ENCODE data around the gene ANKIB1. TPM values are rescaled to one million over a fixed set of nuclear protein-coding genes. Genes with fewer than 3 reads are reported as not detected.
A peak's percentile ranks its signal among the peaks of the same experiment; 100 is the strongest.

Gene ANKIB1
- total RNA-seq, 2 experiments from 2014 or later: 25.3 to 42.3 TPM

DNA sequence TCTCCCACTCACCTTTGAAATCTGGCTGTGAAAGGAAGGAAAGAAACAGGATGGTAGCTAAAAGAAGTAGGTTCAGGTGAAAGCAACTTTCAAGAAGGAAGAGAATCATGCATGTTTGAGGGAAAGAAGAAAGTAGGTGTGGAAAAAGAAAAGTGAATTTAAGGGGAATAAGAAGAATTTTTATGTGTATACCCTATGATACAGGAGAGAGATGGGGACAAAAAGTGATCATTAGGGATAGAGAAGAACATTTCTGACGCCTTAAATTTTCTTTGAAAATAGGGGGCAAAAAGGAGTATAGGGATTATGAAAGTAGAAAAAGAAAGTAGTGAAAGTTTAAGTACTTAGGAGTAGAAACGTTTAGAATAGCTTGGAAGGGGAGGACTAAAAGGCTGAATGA, 15.2 kb upstream of the ANKIB1 start:
- ChIA-PET CTCF (ENCODE audit: unreplicated experiment) (no interaction called here), POLR2A (interaction anchor here (0.6 to 1.0 kb wide), 5 partner anchors 12 to 194 kb away, joined by 3 to 5 read pairs (median 4); no protein-coding TSS in a partner anchor)
- no peak for DNase-seq (ENCODE audit: low spot score)
- H3K9me3 ChIP-seq (ENCODE audit: low read length): no peaks in the 10 kb centered on the region
- H3K4me2 ChIP-seq (ENCODE audit: low read length): no peak overlapping the region
- no peaks in the 10 kb centered on the region for H3K79me2 ChIP-seq (ENCODE audit: insufficient read depth, low read depth, low read length)
- peaks cover 87% of the 10 kb centered on the region for H3K36me3 ChIP-seq (ENCODE audit: insufficient read depth, low read length)
- BruUV-seq (replicated peaks): no TSS peak
- H3K9me2 ChIP-seq (ENCODE audit: insufficient read depth, low read length): no peaks in the 10 kb centered on the region
- no peak overlapping the region for H3K4me3 ChIP-seq (ENCODE audit: low read depth, low read length, poor library complexity, severe bottlenecking)
- TF ChIP-seq, protein P1, sequence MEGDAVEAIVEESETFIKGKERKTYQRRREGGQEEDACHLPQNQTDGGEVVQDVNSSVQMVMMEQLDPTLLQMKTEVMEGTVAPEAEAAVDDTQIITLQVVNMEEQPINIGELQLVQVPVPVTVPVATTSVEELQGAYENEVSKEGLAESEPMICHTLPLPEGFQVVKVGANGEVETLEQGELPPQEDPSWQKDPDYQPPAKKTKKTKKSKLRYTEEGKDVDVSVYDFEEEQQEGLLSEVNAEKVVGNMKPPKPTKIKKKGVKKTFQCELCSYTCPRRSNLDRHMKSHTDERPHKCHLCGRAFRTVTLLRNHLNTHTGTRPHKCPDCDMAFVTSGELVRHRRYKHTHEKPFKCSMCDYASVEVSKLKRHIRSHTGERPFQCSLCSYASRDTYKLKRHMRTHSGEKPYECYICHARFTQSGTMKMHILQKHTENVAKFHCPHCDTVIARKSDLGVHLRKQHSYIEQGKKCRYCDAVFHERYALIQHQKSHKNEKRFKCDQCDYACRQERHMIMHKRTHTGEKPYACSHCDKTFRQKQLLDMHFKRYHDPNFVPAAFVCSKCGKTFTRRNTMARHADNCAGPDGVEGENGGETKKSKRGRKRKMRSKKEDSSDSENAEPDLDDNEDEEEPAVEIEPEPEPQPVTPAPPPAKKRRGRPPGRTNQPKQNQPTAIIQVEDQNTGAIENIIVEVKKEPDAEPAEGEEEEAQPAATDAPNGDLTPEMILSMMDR (conservative IDR thresholded peaks at IDR 0.05; ENCODE audit: low read length): no peak
- TF ChIP-seq EZH2phosphoT487 (IDR thresholded peaks at IDR 0.05; ENCODE audit: borderline replicate concordance, low read depth, low read length): no peak
- no peak overlapping the region for H3K27ac ChIP-seq (ENCODE audit: low read depth, low read length, poor library complexity, severe bottlenecking)
- no peaks in the 10 kb centered on the region for H3K4me1 ChIP-seq (ENCODE audit: insufficient read depth, low read length, poor library complexity, severe bottlenecking)
- no peak overlapping the region for H2AFZ ChIP-seq (ENCODE audit: low read length)
- intact Hi-C loops (cut with micrococcal nuclease; ENCODE audit: unreplicated experiment): no loop called here
- H4K20me1 ChIP-seq (ENCODE audit: insufficient read depth, low read length): no peaks in the 10 kb centered on the region

DNA sequence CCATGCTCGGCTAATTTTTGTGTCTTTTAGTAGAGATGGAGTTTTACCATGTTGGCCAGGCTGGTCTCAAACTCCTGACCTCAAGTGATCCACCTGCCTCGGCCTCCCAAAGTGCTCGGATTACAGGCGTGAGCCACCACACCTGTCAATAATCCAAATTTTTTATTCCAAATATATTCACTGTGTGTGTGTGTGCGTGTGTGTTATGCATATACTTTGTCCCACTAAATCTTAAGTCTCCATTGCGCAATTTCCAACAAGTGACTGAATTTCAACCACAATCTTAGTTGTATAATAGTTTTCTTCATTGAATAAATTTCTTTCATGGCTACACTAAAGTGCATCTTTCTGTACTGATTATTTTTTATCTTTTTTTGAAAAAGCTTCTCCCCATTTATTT, 2.8 kb upstream of the ANKIB1 start:
- peaks cover 51% of the 10 kb centered on the region for H3K36me3 ChIP-seq (ENCODE audit: insufficient read depth, low read length)
- no peaks in the 10 kb centered on the region for H3K9me2 ChIP-seq (ENCODE audit: insufficient read depth, low read length)
- H3K4me3 ChIP-seq (ENCODE audit: low read depth, low read length, poor library complexity, severe bottlenecking): no peak overlapping the region
- H4K20me1 ChIP-seq (ENCODE audit: insufficient read depth, low read length): peaks cover 10% of the 10 kb centered on the region; the same call in 1 of the 2 replicates
- intact Hi-C loops (cut with micrococcal nuclease; ENCODE audit: unreplicated experiment): loop anchor here (10.0 kb wide), 3 partner anchors 298 to 1518 kb away; partner anchors contain the start of genes AKAP9 and CDK6
- H3K79me2 ChIP-seq (ENCODE audit: insufficient read depth, low read depth, low read length): peaks cover 53% of the 10 kb centered on the region
- TF ChIP-seq EZH2phosphoT487 (IDR thresholded peaks at IDR 0.05; ENCODE audit: borderline replicate concordance, low read depth, low read length): no peak
- TF ChIP-seq, protein P1 (conservative IDR thresholded peaks at IDR 0.05; ENCODE audit: low read length): no peak
- H3K9me3 ChIP-seq (ENCODE audit: low read length): no peaks in the 10 kb centered on the region
- H2AFZ ChIP-seq (ENCODE audit: low read length): no peak overlapping the region
- POLR2A ChIA-PET: interaction anchor here (0.6 to 1.3 kb wide), 5 partner anchors 13 to 335 kb away, joined by 3 to 5 read pairs (median 3); no protein-coding TSS in a partner anchor
- H3K4me1 ChIP-seq (ENCODE audit: insufficient read depth, low read length, poor library complexity, severe bottlenecking): peaks cover 17% of the 10 kb centered on the region
- CTCF ChIA-PET (ENCODE audit: unreplicated experiment): no interaction called here
- no peak for DNase-seq (ENCODE audit: low spot score)
- 0 out of 2 replicates have a peak overlapping the region, but pooled peaks have one; percentile 32 for H3K4me2 ChIP-seq (ENCODE audit: low read length)
- no peak overlapping the region for H3K27ac ChIP-seq (ENCODE audit: low read depth, low read length, poor library complexity, severe bottlenecking)
- no TSS peak for BruUV-seq (replicated peaks)

DNA sequence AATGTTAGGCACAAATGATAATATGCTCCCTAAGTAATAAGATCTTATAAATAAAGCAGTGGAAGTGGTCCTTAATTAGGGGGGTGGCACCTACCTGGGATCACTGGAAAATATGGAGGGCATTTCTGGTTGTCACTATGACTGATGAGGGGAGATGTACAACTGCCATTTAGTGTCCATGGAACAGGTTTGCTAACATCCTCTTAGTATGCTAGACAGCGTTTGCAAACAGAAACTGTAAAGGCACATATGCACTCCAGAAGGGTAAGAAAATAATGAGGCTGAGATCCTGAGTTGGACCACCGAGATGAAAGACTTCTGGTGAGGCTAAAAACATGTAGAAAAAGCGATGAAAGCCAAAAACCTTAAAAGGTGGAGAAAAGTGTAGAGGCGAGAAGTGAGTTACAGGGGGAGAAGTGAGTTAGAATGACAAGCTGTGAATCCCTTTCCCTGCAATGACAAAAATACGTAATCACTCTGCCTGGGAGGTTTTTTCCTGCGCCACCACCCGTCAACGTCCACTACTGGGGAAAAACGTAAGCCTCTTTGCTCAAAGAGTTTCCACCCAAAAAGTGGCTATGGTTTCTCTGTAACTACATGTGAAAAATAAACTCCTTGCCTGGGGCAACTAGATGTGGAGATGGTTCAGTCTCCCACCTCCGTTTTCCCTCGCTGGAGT, 827 bp upstream of the ANKIB1 start:
- Histone ChIP-seq H3K27ac (ENCODE audit: low read depth, low read length, poor library complexity, severe bottlenecking) (peak overlapping the region; percentile 76), H3K4me3 (ENCODE audit: low read depth, low read length, poor library complexity, severe bottlenecking) (peak overlapping the region; percentile 89), H3K79me2 (ENCODE audit: insufficient read depth, low read depth, low read length) (peaks cover 72% of the 10 kb centered on the region), H3K9me2 (ENCODE audit: insufficient read depth, low read length) (no peaks in the 10 kb centered on the region), H2AFZ (ENCODE audit: low read length) (peak overlapping the region; percentile 55), H3K9me3 (ENCODE audit: low read length) (no peaks in the 10 kb centered on the region), H3K4me1 (ENCODE audit: insufficient read depth, low read length, poor library complexity, severe bottlenecking) (peaks cover 23% of the 10 kb centered on the region), H4K20me1 (ENCODE audit: insufficient read depth, low read length) (peaks cover 15% of the 10 kb centered on the region; the same call in 1 of the 2 replicates), H3K4me2 (ENCODE audit: low read length) (peak overlapping the region; percentile 91), H3K36me3 (ENCODE audit: insufficient read depth, low read length) (peaks cover 43% of the 10 kb centered on the region)
- intact Hi-C loops (cut with micrococcal nuclease; ENCODE audit: unreplicated experiment): loop anchor here (2.0 to 10.0 kb wide), 5 partner anchors 110 to 1520 kb away; partner anchors contain the start of genes AKAP9, CDK6, CYP51A1 and GATAD1
- BruUV-seq (replicated peaks): no TSS peak
- DNase-seq (ENCODE audit: low spot score): peak; percentile 31
- ChIA-PET POLR2A (interaction anchor here (0.6 to 1.6 kb wide), 11 partner anchors 12 to 367 kb away, joined by 3 to 5 read pairs (median 3); no protein-coding TSS in a partner anchor), CTCF (ENCODE audit: unreplicated experiment) (no interaction called here)
- TF ChIP-seq EZH2phosphoT487 (IDR thresholded peaks at IDR 0.05; ENCODE audit: borderline replicate concordance, low read depth, low read length): no peak
- TF ChIP-seq, protein P1 (conservative IDR thresholded peaks at IDR 0.05; ENCODE audit: low read length): no peak

Data from OCI-LY7 (cell line).